ENCODE data around the gene RALB.

Gene RALB

DNA sequence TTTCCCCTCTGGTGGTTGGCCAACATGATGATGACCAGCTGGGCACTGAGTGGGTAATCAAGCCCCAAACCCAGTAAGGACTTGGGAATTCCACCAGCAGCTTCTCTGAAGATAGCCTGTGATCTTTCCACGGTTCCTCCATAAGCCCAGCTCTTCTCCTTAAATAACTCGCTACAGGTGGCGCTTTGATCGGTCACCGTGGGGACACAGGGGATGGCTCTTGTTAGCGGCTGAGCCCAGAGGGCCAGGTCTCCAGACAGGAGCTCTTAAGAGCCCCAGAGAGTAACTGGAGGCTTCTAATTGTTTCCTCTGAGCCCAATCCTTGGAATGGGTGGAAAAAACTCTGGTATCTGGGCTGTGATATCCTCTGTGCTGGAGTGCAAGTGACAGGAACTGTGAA lies 79.7 kb downstream of the RALB start:
- DNase-seq (ENCODE audit: low read depth), result no peak
- H3K4me3 ChIP-seq (ENCODE audit: control insufficient read depth, low read depth, low read length), result no peak overlapping the region
- TF ChIP-seq, protein P1, sequence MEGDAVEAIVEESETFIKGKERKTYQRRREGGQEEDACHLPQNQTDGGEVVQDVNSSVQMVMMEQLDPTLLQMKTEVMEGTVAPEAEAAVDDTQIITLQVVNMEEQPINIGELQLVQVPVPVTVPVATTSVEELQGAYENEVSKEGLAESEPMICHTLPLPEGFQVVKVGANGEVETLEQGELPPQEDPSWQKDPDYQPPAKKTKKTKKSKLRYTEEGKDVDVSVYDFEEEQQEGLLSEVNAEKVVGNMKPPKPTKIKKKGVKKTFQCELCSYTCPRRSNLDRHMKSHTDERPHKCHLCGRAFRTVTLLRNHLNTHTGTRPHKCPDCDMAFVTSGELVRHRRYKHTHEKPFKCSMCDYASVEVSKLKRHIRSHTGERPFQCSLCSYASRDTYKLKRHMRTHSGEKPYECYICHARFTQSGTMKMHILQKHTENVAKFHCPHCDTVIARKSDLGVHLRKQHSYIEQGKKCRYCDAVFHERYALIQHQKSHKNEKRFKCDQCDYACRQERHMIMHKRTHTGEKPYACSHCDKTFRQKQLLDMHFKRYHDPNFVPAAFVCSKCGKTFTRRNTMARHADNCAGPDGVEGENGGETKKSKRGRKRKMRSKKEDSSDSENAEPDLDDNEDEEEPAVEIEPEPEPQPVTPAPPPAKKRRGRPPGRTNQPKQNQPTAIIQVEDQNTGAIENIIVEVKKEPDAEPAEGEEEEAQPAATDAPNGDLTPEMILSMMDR (conservative IDR thresholded peaks at IDR 0.05; ENCODE audit: control insufficient read depth, insufficient read depth, low read depth, low read length), result no peak

DNA sequence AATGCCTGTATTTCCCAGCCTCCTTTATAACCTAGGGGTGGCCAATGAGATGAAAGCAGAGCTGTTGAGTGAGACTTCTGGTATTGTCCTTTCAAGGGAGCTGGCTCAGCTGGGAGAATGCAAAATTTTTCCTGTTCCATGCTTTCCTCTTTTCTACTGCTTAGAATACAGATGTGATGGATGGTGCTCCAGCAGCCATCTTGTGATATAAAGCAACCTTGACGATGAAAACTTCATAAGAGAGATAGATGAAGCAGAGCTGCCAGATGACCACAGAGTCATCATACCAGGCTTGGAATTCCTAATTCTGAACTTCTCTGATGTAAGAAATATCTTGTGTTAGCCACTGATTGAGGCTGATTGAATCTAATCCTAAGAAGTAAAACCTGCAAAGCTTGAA lies 81.4 kb downstream of the RALB start:
- no peak for DNase-seq (ENCODE audit: low read depth)
- no peak overlapping the region for H3K4me3 ChIP-seq (ENCODE audit: control insufficient read depth, low read depth, low read length)
- TF ChIP-seq, protein P1 (conservative IDR thresholded peaks at IDR 0.05; ENCODE audit: control insufficient read depth, insufficient read depth, low read depth, low read length), result no peak

DNA sequence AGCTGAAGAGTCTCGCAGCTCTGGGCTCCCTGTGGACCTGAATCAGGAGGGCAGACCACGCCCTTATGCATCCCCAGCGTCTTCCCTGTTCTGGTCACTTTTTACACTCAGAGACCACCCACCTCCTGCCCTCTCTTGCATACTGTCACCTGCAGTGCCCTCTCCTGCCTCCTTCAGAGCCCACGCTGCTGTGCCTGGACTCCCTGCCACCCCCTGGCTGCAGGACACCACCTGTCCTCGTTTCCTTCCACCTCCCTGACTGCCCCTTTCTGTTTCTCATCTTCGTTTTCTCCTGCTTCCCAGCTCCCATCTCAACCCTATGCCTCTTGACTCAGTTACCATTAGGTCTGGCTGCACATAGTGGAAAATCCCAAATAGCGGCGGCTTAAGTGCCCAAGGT lies 84.1 kb downstream of the RALB start:
- H3K4me3 ChIP-seq (ENCODE audit: control insufficient read depth, low read depth, low read length), result no peak overlapping the region
- TF ChIP-seq, protein P1 (conservative IDR thresholded peaks at IDR 0.05; ENCODE audit: control insufficient read depth, insufficient read depth, low read depth, low read length), result no peak
- no peak for DNase-seq (ENCODE audit: low read depth)

DNA sequence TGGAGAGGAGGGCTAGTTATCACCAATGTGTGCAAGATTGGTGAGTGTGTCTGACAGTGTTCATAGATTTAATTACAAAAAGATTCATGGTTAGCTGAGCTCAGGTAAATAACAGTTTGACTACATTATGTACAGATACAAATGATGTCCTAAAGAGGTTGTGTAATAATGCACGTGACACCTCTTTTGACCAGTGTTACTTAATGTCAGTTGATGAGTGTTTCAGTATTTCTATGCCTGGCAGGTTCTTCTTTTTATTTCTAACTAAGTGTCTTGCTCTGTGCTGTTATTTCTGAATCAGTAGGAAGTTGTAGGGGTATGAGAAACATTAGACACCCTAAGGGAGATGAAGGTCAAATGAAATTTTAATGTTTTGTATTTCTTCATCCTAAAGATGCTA lies 85.4 kb downstream of the RALB start:
- no peak overlapping the region for H3K4me3 ChIP-seq (ENCODE audit: control insufficient read depth, low read depth, low read length)
- TF ChIP-seq, protein P1 (conservative IDR thresholded peaks at IDR 0.05; ENCODE audit: control insufficient read depth, insufficient read depth, low read depth, low read length), result no peak
- DNase-seq (ENCODE audit: low read depth), result no peak

DNA sequence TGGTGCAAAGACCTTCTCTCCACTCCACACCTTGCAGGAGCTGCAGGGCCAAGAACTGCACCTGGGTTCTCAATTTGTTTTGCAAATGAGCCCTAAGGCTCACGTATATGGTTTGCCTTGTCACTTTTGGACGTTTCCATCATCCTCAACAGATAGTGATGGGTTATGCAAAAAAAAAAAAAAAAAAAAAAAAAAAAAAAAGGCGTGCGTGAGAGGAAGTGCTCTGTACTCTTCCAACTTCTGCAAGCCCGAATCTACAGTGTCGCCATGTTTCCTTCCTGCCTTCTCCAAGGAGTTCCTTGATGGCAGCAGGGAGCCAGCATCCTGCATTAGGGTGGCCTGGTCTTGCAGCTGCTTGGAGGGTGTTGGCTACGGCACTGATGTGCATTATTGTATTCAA lies 89.3 kb downstream of the RALB start:
- TF ChIP-seq, protein P1 (conservative IDR thresholded peaks at IDR 0.05; ENCODE audit: control insufficient read depth, insufficient read depth, low read depth, low read length), result no peak
- DNase-seq (ENCODE audit: low read depth), result no peak
- H3K4me3 ChIP-seq (ENCODE audit: control insufficient read depth, low read depth, low read length), result no peak overlapping the region

DNA sequence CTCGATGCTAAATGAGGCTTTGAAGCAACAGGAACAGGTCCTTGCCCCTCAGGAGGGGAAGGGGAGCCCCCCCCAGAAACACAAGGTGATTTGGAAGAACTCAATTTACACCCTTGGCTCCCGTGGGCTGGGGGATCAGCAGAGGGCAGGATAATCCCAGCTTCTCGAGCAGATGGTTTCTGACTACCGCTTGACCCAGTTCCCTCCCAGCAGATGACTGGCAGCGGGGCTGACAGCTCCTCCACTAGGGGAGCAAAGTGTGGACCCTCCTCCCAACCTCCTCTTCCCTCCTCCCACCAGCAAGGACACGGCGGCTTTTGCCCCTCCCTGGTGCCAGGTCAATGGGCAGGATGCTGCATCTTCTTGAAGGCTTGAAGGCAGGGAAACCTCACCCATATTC lies 89.8 kb downstream of the RALB start:
- no peak for DNase-seq (ENCODE audit: low read depth)
- TF ChIP-seq, protein P1 (conservative IDR thresholded peaks at IDR 0.05; ENCODE audit: control insufficient read depth, insufficient read depth, low read depth, low read length), result no peak
- no peak overlapping the region for H3K4me3 ChIP-seq (ENCODE audit: control insufficient read depth, low read depth, low read length)

DNA sequence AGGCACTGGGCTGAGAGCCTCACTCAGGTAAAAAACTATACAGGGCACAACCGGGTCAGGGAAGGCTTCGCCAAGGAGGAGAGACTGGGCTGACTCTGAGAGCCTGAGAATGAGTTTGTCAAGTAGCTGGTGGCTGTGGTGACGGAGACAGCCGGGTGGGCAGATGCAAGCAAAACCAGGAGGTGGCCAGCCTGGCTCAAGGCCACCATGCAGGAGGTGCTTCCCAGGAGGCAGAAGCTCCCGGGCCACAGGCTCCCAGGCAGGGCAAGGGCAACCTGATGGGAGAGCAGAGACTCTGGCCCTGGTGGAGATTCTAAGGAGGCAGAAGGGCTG lies 90.4 kb downstream of the RALB start:
- no peak for DNase-seq (ENCODE audit: low read depth)
- TF ChIP-seq, protein P1 (conservative IDR thresholded peaks at IDR 0.05; ENCODE audit: control insufficient read depth, insufficient read depth, low read depth, low read length), result no peak
- H3K4me3 ChIP-seq (ENCODE audit: control insufficient read depth, low read depth, low read length), result no peak overlapping the region
